IMR-90 (cell line): ENCODE results near the gene DBT. TPM values are rescaled to one million over a fixed set of nuclear protein-coding genes. Genes with fewer than 3 reads are reported as not detected.

Experiments
- ATAC-seq: fragments of 200-7000 bp; cut with Tn5 transposase; 2 replicates; pipeline ENCODE4 v1.9.1; 2020; ENCODE audit warnings: low read depth, mild to moderate bottlenecking, moderate library complexity
- BruUV-seq: library from RNA; stranded (reverse); fragments of 400-500 nt; replicated peaks from 2 replicates; lab custom pipeline; 2021; lab: Mats Ljungman, UMichigan
- CTCF ChIA-PET: fragments of 300-600 bp; formaldehyde crosslinking; extraction: SDS; loops from one replicate; lab custom pipeline; 2021; ENCODE audit warnings: antibody characterized with exemption; lab: Yijun Ruan, JAX
- POLR2A ChIA-PET: fragments of 300-600 bp; sonication (Branson Sonifier 250); formaldehyde crosslinking; loops from one replicate; lab custom pipeline; 2022; ENCODE audit warnings: antibody characterized with exemption; ENCODE audit not compliant: unreplicated experiment; lab: Charles Lee
- DNase-seq: peaks from one replicate; pipeline ENCODE4 v3.0.0; 2013
- H2AFZ ChIP-seq: replicated peaks from 2 replicates; pipeline ENCODE3; 2013; ENCODE audit warnings: low read length, mild to moderate bottlenecking; ENCODE audit not compliant: poor library complexity
- H2AK5ac ChIP-seq: 2 replicates; pipeline ENCODE4 v1.6.1; 2013; ENCODE audit warnings: low read depth, low read length, inconsistent platforms
- H2AK9ac ChIP-seq: replicated peaks from 2 replicates; pipeline ENCODE3; 2013; ENCODE audit warnings: mild to moderate bottlenecking, low read depth, low read length, moderate library complexity; ENCODE audit not compliant: poor library complexity
- H2BK120ac ChIP-seq: 2 replicates; pipeline ENCODE4 v1.6.1; 2013; ENCODE audit warnings: low read depth, low read length, inconsistent platforms
- H2BK15ac ChIP-seq: 3 replicates; pipeline ENCODE4 v1.6.1; 2013; ENCODE audit warnings: low read depth, low read length, inconsistent platforms
- H2BK20ac ChIP-seq: 2 replicates; pipeline ENCODE4 v1.6.1; 2013; ENCODE audit warnings: low read depth, mild to moderate bottlenecking, inconsistent platforms, low read length, moderate library complexity
- H2BK5ac ChIP-seq: 2 replicates; pipeline ENCODE4 v1.6.1; 2013; ENCODE audit warnings: mild to moderate bottlenecking, low read depth, low read length, inconsistent platforms; ENCODE audit not compliant: poor library complexity, severe bottlenecking
- H3K14ac ChIP-seq: replicated peaks from 2 replicates; pipeline ENCODE4 v1.6.1; 2013; ENCODE audit warnings: low read depth, low read length, inconsistent platforms
- H3K18ac ChIP-seq: 2 replicates; pipeline ENCODE4 v1.6.1; 2013; ENCODE audit warnings: low read depth, low read length, control low read depth
- H3K23ac ChIP-seq: 2 replicates; pipeline ENCODE4 v1.6.1; 2013; ENCODE audit warnings: low read depth, low read length, inconsistent platforms
- H3K27ac ChIP-seq: 2 replicates; pipeline ENCODE4 v1.5.1; 2013; ENCODE audit warnings: mild to moderate bottlenecking, control low read depth, low read length; ENCODE audit not compliant: insufficient read depth
- H3K27me3 ChIP-seq: 2 replicates; pipeline ENCODE4 v1.6.1; 2013; ENCODE audit warnings: low read length; ENCODE audit not compliant: control insufficient read depth, insufficient read depth
- H3K36me3 ChIP-seq: 2 replicates; pipeline ENCODE4 v1.6.1; 2013; ENCODE audit warnings: low read length, mixed read lengths; ENCODE audit not compliant: control insufficient read depth, insufficient read depth
- H3K4ac ChIP-seq: 2 replicates; pipeline ENCODE4 v1.6.1; 2013; ENCODE audit warnings: low read depth, low read length, inconsistent platforms
- H3K4me1 ChIP-seq: 2 replicates; pipeline ENCODE4 v1.6.1; 2013; ENCODE audit warnings: low read length, mixed read lengths; ENCODE audit not compliant: control insufficient read depth, insufficient read depth
- H3K4me2 ChIP-seq: 2 replicates; pipeline ENCODE4 v1.6.1; 2013; ENCODE audit warnings: low read depth, mild to moderate bottlenecking, control low read depth, low read length, moderate library complexity
- H3K4me3 ChIP-seq: 2 replicates; pipeline ENCODE4 v1.5.1; 2013; ENCODE audit warnings: low read depth, mild to moderate bottlenecking, control low read depth, low read length, moderate library complexity; ENCODE audit not compliant: insufficient read depth
- H3K56ac ChIP-seq: 2 replicates; pipeline ENCODE4 v1.6.1; 2013; ENCODE audit warnings: low read length, inconsistent platforms; ENCODE audit not compliant: insufficient read depth; ENCODE audit errors: extremely low read depth
- H3K79me1 ChIP-seq, 2 experiments: 2 replicates each; pipeline ENCODE4 v1.6.1; 2013; ENCODE audit warnings: low read length in 2 of 2, inconsistent platforms in 1 of 2, low read depth in 1 of 2
- H3K9ac ChIP-seq: 2 replicates; pipeline ENCODE4 v1.6.1; 2013; ENCODE audit warnings: low read depth, low read length, control low read depth
- H3K9me1 ChIP-seq: 2 replicates; pipeline ENCODE4 v1.6.1; 2013; ENCODE audit warnings: low read length, inconsistent platforms; ENCODE audit not compliant: insufficient read depth
- H3K9me3 ChIP-seq: 2 replicates; pipeline ENCODE4 v1.6.1; 2013; ENCODE audit warnings: low read length; ENCODE audit not compliant: control insufficient read depth, insufficient read depth
- H4K20me1 ChIP-seq: 2 replicates; pipeline ENCODE4 v1.6.1; 2013; ENCODE audit warnings: low read length, inconsistent platforms; ENCODE audit not compliant: insufficient read depth
- H4K5ac ChIP-seq: 2 replicates; pipeline ENCODE4 v1.6.1; 2013; ENCODE audit warnings: mild to moderate bottlenecking, low read depth, low read length, control low read depth
- H4K8ac ChIP-seq, 2 experiments: 2 replicates each; pipeline ENCODE4 v1.6.1; 2013; ENCODE audit warnings: low read depth in 2 of 2, low read length in 2 of 2, control low read depth in 1 of 2, inconsistent platforms in 1 of 2
- H4K91ac ChIP-seq: 2 replicates; pipeline ENCODE4 v1.6.1; 2013; ENCODE audit warnings: low read depth, low read length, inconsistent platforms; ENCODE audit not compliant: insufficient read depth
- BHLHE40 ChIP-seq: fragments of 150-350 bp; IDR thresholded peaks from 2 replicates; pipeline ENCODE4 v1.6.1; 2016; ENCODE audit warnings: mild to moderate bottlenecking, low read depth, low read length
- CEBPB ChIP-seq: IDR thresholded peaks from 2 replicates; pipeline ENCODE4 v1.6.1; 2012; ENCODE audit warnings: low read depth, low read length, improper control_type of control experiment
- CHD1 ChIP-seq: IDR thresholded peaks from 2 replicates; pipeline ENCODE4 v1.6.1; 2012; ENCODE audit warnings: low read depth, low read length, improper control_type of control experiment
- FOS ChIP-seq: fragments of 150-350 bp; IDR thresholded peaks from 2 replicates; pipeline ENCODE4 v1.6.1; 2016; ENCODE audit warnings: low read depth, low read length
- MAFK ChIP-seq: IDR thresholded peaks from 2 replicates; pipeline ENCODE4 v1.6.1; 2012; ENCODE audit warnings: low read depth, low read length, improper control_type of control experiment
- MAZ ChIP-seq: IDR thresholded peaks from 2 replicates; pipeline ENCODE4 v1.6.1; 2012; ENCODE audit warnings: low read depth, mild to moderate bottlenecking, low read length, improper control_type of control experiment, moderate library complexity, borderline replicate concordance
- MXI1 ChIP-seq: IDR thresholded peaks from 2 replicates; pipeline ENCODE4 v1.6.1; 2012; ENCODE audit warnings: low read depth, mild to moderate bottlenecking, low read length, moderate library complexity, borderline replicate concordance
- NFE2L2 ChIP-seq: fragments of 150-350 bp; IDR thresholded peaks from 2 replicates; pipeline ENCODE4 v1.6.1; 2016; ENCODE audit warnings: low read depth, mild to moderate bottlenecking, low read length
- POLR2A ChIP-seq: IDR thresholded peaks from 2 replicates; pipeline ENCODE4 v1.6.1; 2012; ENCODE audit warnings: mild to moderate bottlenecking, low read depth, low read length
- RAD21 ChIP-seq: IDR thresholded peaks from 2 replicates; pipeline ENCODE4 v1.6.1; 2012; ENCODE audit warnings: low read length, improper control_type of control experiment
- RCOR1 ChIP-seq: IDR thresholded peaks from 2 replicates; pipeline ENCODE4 v1.6.1; 2012; ENCODE audit warnings: mild to moderate bottlenecking, low read length, improper control_type of control experiment; ENCODE audit not compliant: insufficient replicate concordance
- RFX5 ChIP-seq: IDR thresholded peaks from 2 replicates; pipeline ENCODE4 v1.8.0; 2012; ENCODE audit warnings: low read depth, mild to moderate bottlenecking, low read length, moderate library complexity
- SMC3 ChIP-seq: fragments of 150-350 bp; IDR thresholded peaks from 2 replicates; pipeline ENCODE4 v1.6.1; 2016; ENCODE audit warnings: low read depth, mild to moderate bottlenecking, antibody characterized with exemption, low read length, moderate library complexity
- WGBS, 2 experiments: methylation state at CpG; one replicate each; pipeline versions ENCODE4 v1.1.5 to v1.1.7; 2013; ENCODE audit warnings: missing lambda C conversion rate in 2 of 2; ENCODE audit not compliant: insufficient read length in 1 of 2; ENCODE audit errors: extremely low coverage in 2 of 2; 5-methylcytosine and 5-hydroxymethylcytosine counted together
- dilution Hi-C: fragments of 300-500 bp; cut with HindIII; formaldehyde crosslinking; loops from one replicate; pipeline ENCODE4 v1.14.3; 2018; ENCODE audit warnings: low sequenced_read_pairs; ENCODE audit not compliant: unreplicated experiment
- in situ Hi-C: fragments of 300-500 bp; cut with MboI; formaldehyde crosslinking; loops from 3 replicates; pipeline ENCODE4 v1.14.3; 2019; ENCODE audit warnings: low sequenced_read_pairs, inconsistent platforms, mixed read lengths
- intact Hi-C: fragments of 100-400 bp; cut with micrococcal nuclease; formaldehyde crosslinking; loops from 2 replicates; pipeline ENCODE4 v1.10.0; 2022
- polyA plus RNA-seq, 3 experiments: library from polyadenylated mRNA; depleted of rRNA; stranded (reverse); fragments of >200 nt; gene quantifications; 2 replicates each; pipeline ENCODE4 v1.2.3, GENCODE V29; 2012; ENCODE audit warnings: low replicate concordance in 1 of 3
- total RNA-seq: library from RNA; depleted of rRNA; stranded (reverse); fragments of >200 nt; gene quantifications from 2 replicates; pipeline ENCODE4 v1.2.3, GENCODE V29; 2012
- TF ChIP-seq, protein P1 (sequence below): fragments of 150-350 bp; IDR thresholded peaks from 2 replicates; pipeline ENCODE4 v1.6.1; 2016; ENCODE audit warnings: low read depth, mild to moderate bottlenecking, low read length, moderate library complexity, borderline replicate concordance
- TF ChIP-seq, protein P2 (sequence below): fragments of 150-350 bp; IDR thresholded peaks from 2 replicates; pipeline ENCODE4 v1.6.1; 2017; ENCODE audit warnings: mild to moderate bottlenecking, antibody characterized with exemption, low read length, low read depth
- TF ChIP-seq, protein P3 (sequence below): conservative IDR thresholded peaks from 2 replicates; pipeline ENCODE4 v1.5.1; 2012; ENCODE audit warnings: mild to moderate bottlenecking, low read depth, low read length, improper control_type of control experiment

DBT gene
- total and polyA plus RNA-seq, 2 of the 4 experiments (the other 2 are of a cell fraction) = 3.4 to 3.8 TPM

DNA sequence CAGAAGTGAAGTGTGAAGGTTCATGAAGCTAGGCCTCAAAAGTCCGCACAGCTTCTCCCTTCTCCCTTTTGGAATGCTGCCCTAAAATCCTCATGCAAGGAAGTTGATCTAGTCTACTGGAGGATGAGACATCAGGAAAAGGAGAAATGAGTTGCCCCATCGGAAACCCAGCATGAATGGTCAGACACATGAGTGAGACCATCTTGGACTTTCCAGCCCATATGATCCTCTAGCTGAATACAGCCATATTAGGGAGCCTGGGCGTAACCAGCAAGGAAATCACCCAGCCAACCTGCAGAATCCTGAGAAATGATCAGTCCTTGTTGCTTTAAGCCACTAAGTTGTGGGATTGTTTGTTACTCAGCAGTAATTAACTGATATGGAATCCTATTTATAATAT, 12.5 kb downstream of the DBT start:
- Histone ChIP-seq H3K4me3 (no peak overlapping the region), H3K9me3 (no peaks in the 10 kb centered on the region), H3K4ac (no peak overlapping the region), H3K4me2 (no peak overlapping the region), H3K4me1 (no peaks in the 10 kb centered on the region), H2BK120ac (no peak overlapping the region), H3K23ac (no peak overlapping the region), H3K27ac (no peak overlapping the region), H2BK20ac (no peak overlapping the region), H4K5ac (no peak overlapping the region), H4K91ac (no peak overlapping the region), H3K36me3 (peaks cover 13% of the 10 kb centered on the region), H2AK5ac (no peak overlapping the region), H3K14ac (no peak overlapping the region), H2BK15ac (no peak overlapping the region), H3K56ac (no peak overlapping the region), H2AK9ac (peak overlapping the region; percentile 57), H3K18ac (no peak overlapping the region), H4K20me1 (no peaks in the 10 kb centered on the region), H3K79me1 (peaks cover 5 to 20% of the 10 kb centered on the region in 2 experiments; a peak in 3 of 4 replicates), H4K8ac (no peak overlapping the region), H2BK5ac (no peak overlapping the region), H3K27me3 (no peaks in the 10 kb centered on the region), H3K9ac (no peak overlapping the region), H2AFZ (no peak overlapping the region), H3K9me1 (peaks cover 10% of the 10 kb centered on the region)
- TF ChIP-seq, protein P1, sequence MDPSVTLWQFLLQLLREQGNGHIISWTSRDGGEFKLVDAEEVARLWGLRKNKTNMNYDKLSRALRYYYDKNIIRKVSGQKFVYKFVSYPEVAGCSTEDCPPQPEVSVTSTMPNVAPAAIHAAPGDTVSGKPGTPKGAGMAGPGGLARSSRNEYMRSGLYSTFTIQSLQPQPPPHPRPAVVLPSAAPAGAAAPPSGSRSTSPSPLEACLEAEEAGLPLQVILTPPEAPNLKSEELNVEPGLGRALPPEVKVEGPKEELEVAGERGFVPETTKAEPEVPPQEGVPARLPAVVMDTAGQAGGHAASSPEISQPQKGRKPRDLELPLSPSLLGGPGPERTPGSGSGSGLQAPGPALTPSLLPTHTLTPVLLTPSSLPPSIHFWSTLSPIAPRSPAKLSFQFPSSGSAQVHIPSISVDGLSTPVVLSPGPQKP = no peak
- TF ChIP-seq SMC3 = no peak
- no peak for TF ChIP-seq NFE2L2
- TF ChIP-seq MAZ = no peak
- TF ChIP-seq RCOR1 = no peak
- no peak for TF ChIP-seq RAD21
- TF ChIP-seq, protein P2, sequence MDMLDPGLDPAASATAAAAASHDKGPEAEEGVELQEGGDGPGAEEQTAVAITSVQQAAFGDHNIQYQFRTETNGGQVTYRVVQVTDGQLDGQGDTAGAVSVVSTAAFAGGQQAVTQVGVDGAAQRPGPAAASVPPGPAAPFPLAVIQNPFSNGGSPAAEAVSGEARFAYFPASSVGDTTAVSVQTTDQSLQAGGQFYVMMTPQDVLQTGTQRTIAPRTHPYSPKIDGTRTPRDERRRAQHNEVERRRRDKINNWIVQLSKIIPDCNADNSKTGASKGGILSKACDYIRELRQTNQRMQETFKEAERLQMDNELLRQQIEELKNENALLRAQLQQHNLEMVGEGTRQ = no peak
- no peak for TF ChIP-seq POLR2A
- TF ChIP-seq RFX5 = no peak
- TF ChIP-seq BHLHE40 = no peak
- TF ChIP-seq CHD1 = no peak
- no peak for TF ChIP-seq MAFK
- no peak for TF ChIP-seq CEBPB
- TF ChIP-seq MXI1 = no peak
- TF ChIP-seq, protein P3, sequence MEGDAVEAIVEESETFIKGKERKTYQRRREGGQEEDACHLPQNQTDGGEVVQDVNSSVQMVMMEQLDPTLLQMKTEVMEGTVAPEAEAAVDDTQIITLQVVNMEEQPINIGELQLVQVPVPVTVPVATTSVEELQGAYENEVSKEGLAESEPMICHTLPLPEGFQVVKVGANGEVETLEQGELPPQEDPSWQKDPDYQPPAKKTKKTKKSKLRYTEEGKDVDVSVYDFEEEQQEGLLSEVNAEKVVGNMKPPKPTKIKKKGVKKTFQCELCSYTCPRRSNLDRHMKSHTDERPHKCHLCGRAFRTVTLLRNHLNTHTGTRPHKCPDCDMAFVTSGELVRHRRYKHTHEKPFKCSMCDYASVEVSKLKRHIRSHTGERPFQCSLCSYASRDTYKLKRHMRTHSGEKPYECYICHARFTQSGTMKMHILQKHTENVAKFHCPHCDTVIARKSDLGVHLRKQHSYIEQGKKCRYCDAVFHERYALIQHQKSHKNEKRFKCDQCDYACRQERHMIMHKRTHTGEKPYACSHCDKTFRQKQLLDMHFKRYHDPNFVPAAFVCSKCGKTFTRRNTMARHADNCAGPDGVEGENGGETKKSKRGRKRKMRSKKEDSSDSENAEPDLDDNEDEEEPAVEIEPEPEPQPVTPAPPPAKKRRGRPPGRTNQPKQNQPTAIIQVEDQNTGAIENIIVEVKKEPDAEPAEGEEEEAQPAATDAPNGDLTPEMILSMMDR = no peak
- no peak for TF ChIP-seq FOS
- BruUV-seq = no TSS peak
- WGBS, 2 experiments = no CpG with 5 or more reads among the region's 3 CpGs
- ChIA-PET CTCF (no interaction called here), POLR2A (no interaction called here)
- intact Hi-C loops = loop anchor here (10.0 kb wide), 1 partner anchor 92 kb away; no protein-coding TSS in a partner anchor
- in situ Hi-C loops = no loop called here
- ATAC-seq = no peak
- dilution Hi-C loops = no loop called here
- DNase-seq = no peak
